Measurements from ENCODE around the gene SPARCL1. TPM values are rescaled to one million over a fixed set of nuclear protein-coding genes. Genes with fewer than 3 reads are reported as not detected.

The SPARCL1 gene
- polyA plus RNA-seq, 3 donors = 144 to 416 (median 337) TPM

Other genes with a start within 250 kb of the SPARCL1 start
- gene HSD17B13, start 206.5 kb downstream of the SPARCL1 start, polyA plus RNA-seq = 1 to 10 TPM in 1 of 3 donors, under 1 TPM in 2; 0.34 to 1.6 (median 0.40) TPM
- 10 to 100 TPM; 38.0 to 68.6 (median 38.4) TPM for gene HSD17B11, start 138.2 kb downstream of the SPARCL1 start, polyA plus RNA-seq
- 10 to 100 TPM; 21.8 to 35.4 (median 27.9) TPM for gene NUDT9, start 106.8 kb downstream of the SPARCL1 start, polyA plus RNA-seq
- gene DSPP, start 79.2 kb upstream of the SPARCL1 start, polyA plus RNA-seq = under 1 TPM in 1 of 3 donors, not detected in 2; 0.11 TPM
- under 1 TPM in 1 of 3 donors, not detected in 2; 0.03 TPM for gene DMP1, start 120.9 kb upstream of the SPARCL1 start, polyA plus RNA-seq